ENCODE data around the gene PRR5L.
A peak's percentile ranks its signal among the peaks of the same experiment; 100 is the strongest.

Gene PRR5L

DNA sequence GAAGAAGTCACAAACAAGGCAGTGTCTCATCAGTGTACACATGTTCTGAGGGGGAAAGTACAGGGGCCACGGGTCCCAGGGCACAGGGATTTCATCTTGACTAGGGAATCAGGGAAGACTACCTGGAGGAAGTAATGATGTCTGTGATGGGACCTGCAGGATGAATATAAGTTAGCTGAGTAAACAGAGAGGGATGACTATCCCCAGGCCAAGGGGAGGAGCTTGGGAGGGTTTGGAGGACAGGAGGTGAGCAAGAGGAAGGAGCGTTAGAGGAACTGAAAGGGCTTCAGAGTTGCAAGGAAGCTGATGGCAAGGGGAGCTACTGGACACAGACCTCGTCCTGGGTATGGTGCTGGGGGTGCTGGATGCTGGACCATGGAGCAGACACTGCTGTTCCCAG is 157.6 kb downstream of the PRR5L start:
- H3K4me3 ChIP-seq (ENCODE audit: control insufficient read depth in 1 of 7, extremely low read depth in 1 of 7, insufficient read depth in 4 of 7, low read depth in 2 of 7, low read length in 6 of 7): peak overlapping the region in 1 of 7 experiments; percentile 6
- H3K36me3 ChIP-seq (ENCODE audit: control insufficient read depth in 4 of 4, insufficient read depth in 4 of 4, low read length in 3 of 4): peaks cover 2 to 80% (median 32%) of the 10 kb centered on the region in 4 experiments
- 36% methylated on average over 3 of the region's 3 CpGs for WGBS (ENCODE audit: insufficient coverage)
- POLR2A ChIA-PET: no interaction called here
- peaks cover 28 to 78% (median 72%) of the 10 kb centered on the region in 4 experiments for H3K4me1 ChIP-seq (ENCODE audit: control extremely low read depth in 1 of 4, control insufficient read depth in 4 of 4, insufficient read depth in 4 of 4, low read length in 3 of 4)
- no peaks in the 10 kb centered on the region for H3K9me3 ChIP-seq (ENCODE audit: control extremely low read depth in 1 of 5, control insufficient read depth in 4 of 5, insufficient read depth in 2 of 5, low read depth in 1 of 5, low read length in 4 of 5)
- H3K27me3 ChIP-seq (replicated peaks in 2 of 5; ENCODE audit: control insufficient read depth in 4 of 5, insufficient read depth in 5 of 5, low read length in 4 of 5): no peaks in the 10 kb centered on the region
- peak overlapping the region in 1 of 2 experiments; percentile 26 for H3K27ac ChIP-seq (ENCODE audit: insufficient read depth in 1 of 2, low read depth in 1 of 2, low read length in 2 of 2, poor library complexity in 1 of 2, severe bottlenecking in 2 of 2)
- CTCF ChIA-PET: interaction anchor here (0.5 to 3.3 kb wide), 10 partner anchors 9 to 165 kb away, joined by 3 to 15 read pairs (median 6); no protein-coding TSS in a partner anchor
- DNase-seq: peak in 2 of 3 donors; percentile 42 to 51

DNA sequence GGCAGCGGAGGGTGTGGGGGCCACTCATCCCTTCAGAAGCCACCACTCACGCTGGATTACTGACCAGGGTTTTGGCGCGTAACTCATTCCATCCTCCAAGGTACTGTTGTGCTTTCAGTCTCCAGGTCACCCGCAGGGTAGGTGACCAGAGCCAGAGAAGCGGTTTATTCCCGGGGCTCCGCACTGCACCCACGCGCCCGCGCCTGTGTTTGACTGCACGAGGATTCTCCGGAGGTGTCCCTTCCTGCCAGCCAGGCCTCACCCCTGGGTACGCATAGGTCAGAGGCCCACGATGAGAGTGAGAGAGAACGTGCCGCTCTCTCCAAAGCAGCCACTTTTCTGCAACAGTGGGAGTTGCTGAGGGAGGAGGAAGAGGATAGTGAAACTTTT is 158.5 kb downstream of the PRR5L start:
- Histone ChIP-seq H3K27me3 (replicated peaks in 2 of 5; ENCODE audit: control insufficient read depth in 4 of 5, insufficient read depth in 5 of 5, low read length in 4 of 5) (no peaks in the 10 kb centered on the region), H3K4me3 (ENCODE audit: control insufficient read depth in 1 of 7, extremely low read depth in 1 of 7, insufficient read depth in 4 of 7, low read depth in 2 of 7, low read length in 6 of 7) (no peak overlapping the region), H3K27ac (ENCODE audit: insufficient read depth in 1 of 2, low read depth in 1 of 2, low read length in 2 of 2, poor library complexity in 1 of 2, severe bottlenecking in 2 of 2) (no peak overlapping the region), H3K9me3 (ENCODE audit: control extremely low read depth in 1 of 5, control insufficient read depth in 4 of 5, insufficient read depth in 2 of 5, low read depth in 1 of 5, low read length in 4 of 5) (no peaks in the 10 kb centered on the region), H3K36me3 (ENCODE audit: control insufficient read depth in 4 of 4, insufficient read depth in 4 of 4, low read length in 3 of 4) (peaks cover 0 to 79% (median 32%) of the 10 kb centered on the region in 4 experiments), H3K4me1 (ENCODE audit: control extremely low read depth in 1 of 4, control insufficient read depth in 4 of 4, insufficient read depth in 4 of 4, low read length in 3 of 4) (peaks cover 26 to 70% (median 67%) of the 10 kb centered on the region in 4 experiments)
- POLR2A ChIA-PET: no interaction called here
- 93% methylated on average over 17 of the region's 18 CpGs for WGBS (ENCODE audit: insufficient coverage)
- no peak for DNase-seq
- CTCF ChIA-PET: interaction anchor here (3.0 to 3.3 kb wide), 2 partner anchors 23 to 77 kb away, joined by 13 to 15 read pairs; no protein-coding TSS in a partner anchor

GRCh38 chr11:36454941-36455631 is 159.0 kb downstream of the PRR5L start:
- ChIA-PET POLR2A (no interaction called here), CTCF (interaction anchor here (1.2 to 1.9 kb wide), 3 partner anchors 9 to 77 kb away, joined by 3 to 7 read pairs (median 3); no protein-coding TSS in a partner anchor)
- no peaks in the 10 kb centered on the region for H3K27me3 ChIP-seq (replicated peaks in 2 of 5; ENCODE audit: control insufficient read depth in 4 of 5, insufficient read depth in 5 of 5, low read length in 4 of 5)
- no peak for DNase-seq
- H3K36me3 ChIP-seq (ENCODE audit: control insufficient read depth in 4 of 4, insufficient read depth in 4 of 4, low read length in 3 of 4): peaks cover 0 to 77% (median 32%) of the 10 kb centered on the region in 4 experiments
- no peak overlapping the region for H3K27ac ChIP-seq (ENCODE audit: insufficient read depth in 1 of 2, low read depth in 1 of 2, low read length in 2 of 2, poor library complexity in 1 of 2, severe bottlenecking in 2 of 2)
- H3K4me1 ChIP-seq (ENCODE audit: control extremely low read depth in 1 of 4, control insufficient read depth in 4 of 4, insufficient read depth in 4 of 4, low read length in 3 of 4): peaks cover 21 to 64% (median 61%) of the 10 kb centered on the region in 4 experiments
- 95% methylated on average over 17 of the region's 17 CpGs for WGBS (ENCODE audit: insufficient coverage)
- H3K9me3 ChIP-seq (ENCODE audit: control extremely low read depth in 1 of 5, control insufficient read depth in 4 of 5, insufficient read depth in 2 of 5, low read depth in 1 of 5, low read length in 4 of 5): no peaks in the 10 kb centered on the region
- no peak overlapping the region for H3K4me3 ChIP-seq (ENCODE audit: control insufficient read depth in 1 of 7, extremely low read depth in 1 of 7, insufficient read depth in 4 of 7, low read depth in 2 of 7, low read length in 6 of 7)

GRCh38 chr11:36455658-36456111 is 159.6 kb downstream of the PRR5L start:
- Histone ChIP-seq H3K27ac (ENCODE audit: insufficient read depth in 1 of 2, low read depth in 1 of 2, low read length in 2 of 2, poor library complexity in 1 of 2, severe bottlenecking in 2 of 2) (no peak overlapping the region), H3K4me3 (ENCODE audit: control insufficient read depth in 1 of 7, extremely low read depth in 1 of 7, insufficient read depth in 4 of 7, low read depth in 2 of 7, low read length in 6 of 7) (no peak overlapping the region), H3K9me3 (ENCODE audit: control extremely low read depth in 1 of 5, control insufficient read depth in 4 of 5, insufficient read depth in 2 of 5, low read depth in 1 of 5, low read length in 4 of 5) (no peaks in the 10 kb centered on the region), H3K36me3 (ENCODE audit: control insufficient read depth in 4 of 4, insufficient read depth in 4 of 4, low read length in 3 of 4) (peaks cover 0 to 77% (median 35%) of the 10 kb centered on the region in 4 experiments), H3K4me1 (ENCODE audit: control extremely low read depth in 1 of 4, control insufficient read depth in 4 of 4, insufficient read depth in 4 of 4, low read length in 3 of 4) (peaks cover 15 to 59% (median 55%) of the 10 kb centered on the region in 4 experiments), H3K27me3 (replicated peaks in 2 of 5; ENCODE audit: control insufficient read depth in 4 of 5, insufficient read depth in 5 of 5, low read length in 4 of 5) (no peaks in the 10 kb centered on the region)
- WGBS (ENCODE audit: insufficient coverage): 87% methylated on average over 11 of the region's 11 CpGs
- POLR2A ChIA-PET: no interaction called here
- CTCF ChIA-PET: interaction anchor here (1.2 to 1.9 kb wide), 4 partner anchors 9 to 163 kb away, joined by 3 to 7 read pairs (median 4); no protein-coding TSS in a partner anchor
- peak in 2 of 3 donors; percentile 30 to 34 for DNase-seq

DNA sequence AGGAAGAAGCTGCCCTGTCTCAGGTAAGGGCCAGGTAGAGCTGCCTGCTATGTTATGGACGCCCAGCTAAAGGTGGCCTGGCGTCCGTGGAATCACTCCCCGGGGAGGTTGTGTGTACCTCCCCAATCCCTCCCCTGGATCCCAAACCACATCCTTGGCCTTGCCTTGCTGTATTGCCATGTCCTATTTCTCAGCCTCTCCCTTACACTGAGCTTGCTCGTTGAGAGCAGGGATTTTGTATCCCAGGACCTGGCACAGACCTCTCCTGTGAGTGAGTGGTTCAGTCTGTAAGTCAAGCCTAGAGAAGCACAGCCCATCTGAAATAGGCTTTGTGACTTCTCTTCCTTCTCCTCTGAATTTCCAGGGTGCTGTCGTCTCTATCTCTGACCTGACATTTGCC is 160.1 kb downstream of the PRR5L start:
- Histone ChIP-seq H3K4me1 (ENCODE audit: control extremely low read depth in 1 of 4, control insufficient read depth in 4 of 4, insufficient read depth in 4 of 4, low read length in 3 of 4) (peaks cover 10 to 54% (median 51%) of the 10 kb centered on the region in 4 experiments), H3K36me3 (ENCODE audit: control insufficient read depth in 4 of 4, insufficient read depth in 4 of 4, low read length in 3 of 4) (peaks cover 0 to 75% (median 36%) of the 10 kb centered on the region in 4 experiments), H3K4me3 (ENCODE audit: control insufficient read depth in 1 of 7, extremely low read depth in 1 of 7, insufficient read depth in 4 of 7, low read depth in 2 of 7, low read length in 6 of 7) (no peak overlapping the region), H3K27ac (ENCODE audit: insufficient read depth in 1 of 2, low read depth in 1 of 2, low read length in 2 of 2, poor library complexity in 1 of 2, severe bottlenecking in 2 of 2) (no peak overlapping the region), H3K27me3 (replicated peaks in 2 of 5; ENCODE audit: control insufficient read depth in 4 of 5, insufficient read depth in 5 of 5, low read length in 4 of 5) (no peaks in the 10 kb centered on the region), H3K9me3 (ENCODE audit: control extremely low read depth in 1 of 5, control insufficient read depth in 4 of 5, insufficient read depth in 2 of 5, low read depth in 1 of 5, low read length in 4 of 5) (no peaks in the 10 kb centered on the region)
- 95% methylated on average over 5 of the region's 6 CpGs for WGBS (ENCODE audit: insufficient coverage)
- no peak for DNase-seq
- ChIA-PET CTCF (interaction anchor here (0.5 to 1.9 kb wide), 5 partner anchors 10 to 164 kb away, joined by 3 to 7 read pairs (median 3); no protein-coding TSS in a partner anchor), POLR2A (no interaction called here)

DNA sequence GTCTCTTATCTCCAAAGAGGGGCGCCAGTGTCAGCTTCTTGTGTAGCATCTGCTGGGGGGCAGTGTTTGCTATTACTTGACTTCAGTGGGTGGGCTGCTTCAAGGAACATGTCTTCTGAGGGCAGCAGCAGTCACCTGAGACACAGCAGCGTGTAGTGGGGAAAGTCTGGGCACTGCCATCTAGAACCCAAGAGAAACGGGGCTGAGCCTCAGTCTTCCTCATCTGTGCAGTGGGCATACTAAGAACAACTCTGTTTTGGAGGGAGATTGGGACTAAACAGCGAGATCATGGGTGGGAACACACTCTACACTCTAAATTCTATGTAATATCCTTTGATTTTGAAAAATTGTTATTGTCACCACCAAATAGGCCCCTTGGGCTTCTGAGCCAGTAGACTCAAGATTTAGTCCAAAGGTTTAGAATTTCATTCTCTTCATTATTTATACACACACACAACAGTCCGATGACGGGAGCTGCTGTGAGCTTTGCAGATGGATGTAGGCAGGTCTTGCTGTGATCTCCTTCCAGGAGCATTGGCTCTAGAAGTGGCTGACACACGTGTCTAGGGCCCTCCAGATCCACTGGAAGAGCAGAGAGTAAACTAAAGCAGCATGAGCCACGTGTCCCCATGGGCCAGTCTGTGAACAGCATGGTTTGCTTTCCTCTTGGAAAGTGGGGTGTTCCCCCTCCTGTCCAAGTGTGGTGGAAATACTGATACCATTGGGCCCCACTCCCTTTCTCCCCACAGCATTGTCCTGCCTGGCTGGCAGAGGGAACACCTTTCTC is 162.2 kb downstream of the PRR5L start:
- ChIA-PET POLR2A (no interaction called here), CTCF (interaction anchor here (1.0 to 4.0 kb wide), 3 partner anchors 12 to 167 kb away, joined by 3 to 15 read pairs (median 5); no protein-coding TSS in a partner anchor)
- DNase-seq: no peak
- H3K27me3 ChIP-seq (replicated peaks in 2 of 5; ENCODE audit: control insufficient read depth in 4 of 5, insufficient read depth in 5 of 5, low read length in 4 of 5): no peaks in the 10 kb centered on the region
- no peaks in the 10 kb centered on the region for H3K9me3 ChIP-seq (ENCODE audit: control extremely low read depth in 1 of 5, control insufficient read depth in 4 of 5, insufficient read depth in 2 of 5, low read depth in 1 of 5, low read length in 4 of 5)
- no peak overlapping the region for H3K27ac ChIP-seq (ENCODE audit: insufficient read depth in 1 of 2, low read depth in 1 of 2, low read length in 2 of 2, poor library complexity in 1 of 2, severe bottlenecking in 2 of 2)
- 96% methylated on average over 6 of the region's 8 CpGs for WGBS (ENCODE audit: insufficient coverage)
- H3K36me3 ChIP-seq (ENCODE audit: control insufficient read depth in 4 of 4, insufficient read depth in 4 of 4, low read length in 3 of 4): peaks cover 4 to 87% (median 48%) of the 10 kb centered on the region in 4 experiments
- no peak overlapping the region for H3K4me3 ChIP-seq (ENCODE audit: control insufficient read depth in 1 of 7, extremely low read depth in 1 of 7, insufficient read depth in 4 of 7, low read depth in 2 of 7, low read length in 6 of 7)
- peaks cover 0 to 32% (median 29%) of the 10 kb centered on the region in 4 experiments for H3K4me1 ChIP-seq (ENCODE audit: control extremely low read depth in 1 of 4, control insufficient read depth in 4 of 4, insufficient read depth in 4 of 4, low read length in 3 of 4)
